NCI-H82 (cell line): ENCODE measurements around the gene NHLRC2.

Experiments used
- DNase-seq: peaks from one replicate; lab custom pipeline; 2025; lab: John Stamatoyannopoulos, UW

The NHLRC2 gene

GRCh38 chr10:113911839-113912238, 57.4 kb downstream of the NHLRC2 start:
- DNase-seq, result no peak

- DNase-seq, result no peak
These were observed 58.1 kb downstream of the NHLRC2 start for GRCh38 chr10:113912582-113912981.

- DNase-seq, result no peak
These were observed 60.5 kb downstream of the NHLRC2 start for GRCh38 chr10:113914956-113915355.

GRCh38 chr10:113915540-113915939, 61.1 kb downstream of the NHLRC2 start:
- no peak for DNase-seq

- DNase-seq, result no peak
These were observed 61.6 kb downstream of the NHLRC2 start for GRCh38 chr10:113916053-113916452.

GRCh38 chr10:113917636-113918035, 63.2 kb downstream of the NHLRC2 start:
- no peak for DNase-seq

- DNase-seq, result no peak
These were observed 65.7 kb downstream of the NHLRC2 start for GRCh38 chr10:113920114-113920513.

- no peak for DNase-seq
These were observed 66.4 kb downstream of the NHLRC2 start for GRCh38 chr10:113920875-113921274.

GRCh38 chr10:113921561-113922370, 67.3 kb downstream of the NHLRC2 start:
- DNase-seq, result no peak

GRCh38 chr10:113922787-113923570, 68.5 kb downstream of the NHLRC2 start:
- peak; percentile 7 for DNase-seq

- no peak for DNase-seq
These were observed 69.7 kb downstream of the NHLRC2 start for GRCh38 chr10:113924186-113924585.

GRCh38 chr10:113924664-113925063, 70.2 kb downstream of the NHLRC2 start:
- no peak for DNase-seq

GRCh38 chr10:113927440-113927839, 73.0 kb downstream of the NHLRC2 start:
- DNase-seq, result no peak

- DNase-seq, result no peak
These were observed 74.4 kb downstream of the NHLRC2 start for GRCh38 chr10:113928830-113929229.

GRCh38 chr10:113929522-113929921, 75.1 kb downstream of the NHLRC2 start:
- DNase-seq, result no peak

GRCh38 chr10:113930482-113931057, 76.1 kb downstream of the NHLRC2 start:
- no peak for DNase-seq

GRCh38 chr10:113932854-113933253, 78.4 kb downstream of the NHLRC2 start:
- no peak for DNase-seq

- no peak for DNase-seq
These were observed 79.6 kb downstream of the NHLRC2 start for GRCh38 chr10:113933894-113934532.

- no peak for DNase-seq
These were observed 82.8 kb downstream of the NHLRC2 start for GRCh38 chr10:113937258-113937657.

- no peak for DNase-seq
These were observed 83.3 kb downstream of the NHLRC2 start for GRCh38 chr10:113937756-113938155.

- no peak for DNase-seq
These were observed 84.9 kb downstream of the NHLRC2 start for GRCh38 chr10:113939212-113939860.

- DNase-seq, result no peak
These were observed 86.7 kb downstream of the NHLRC2 start for GRCh38 chr10:113941140-113941539.
